GM23338 (cell line): ENCODE data around the gene COG2. TPM values are rescaled to one million over a fixed set of nuclear protein-coding genes. Genes with fewer than 3 reads are reported as not detected.
A peak's percentile ranks its signal among the peaks of the same experiment; 100 is the strongest.

ENCODE experiments used
- ATAC-seq: fragments of 200-7000 bp; cut with Tn5 transposase; 3 replicates; pipeline ENCODE4 v1.9.1; 2020
- DNase-seq: peaks from one replicate; pipeline ENCODE4 v3.0.0-alpha.2; 2015; ENCODE audit warnings: low spot score
- H2AFZ ChIP-seq: fragments of 200-600 bp; sonication (generic); 2 replicates; pipeline ENCODE4 v1.8.0; 2016; ENCODE audit warnings: antibody characterized with exemption, mild to moderate bottlenecking, moderate library complexity
- H3F3A ChIP-seq: fragments of 200-600 bp; sonication (generic); replicated peaks from 2 replicates; pipeline ENCODE4 v1.8.0; 2017; ENCODE audit warnings: antibody characterized with exemption, mixed run types, low read depth
- H3K27ac ChIP-seq: fragments of 200-600 bp; sonication (generic); 2 replicates; pipeline ENCODE4 v1.6.1; 2016; ENCODE audit warnings: low read depth
- H3K27me3 ChIP-seq: fragments of 200-600 bp; sonication (generic); 2 replicates; pipeline ENCODE4 v1.8.0; 2016; ENCODE audit warnings: mild to moderate bottlenecking, mixed run types, moderate library complexity; ENCODE audit not compliant: insufficient read depth
- H3K36me3 ChIP-seq: fragments of 200-600 bp; sonication (generic); 2 replicates; pipeline ENCODE4 v1.8.0; 2016; ENCODE audit warnings: mild to moderate bottlenecking; ENCODE audit not compliant: insufficient read depth
- H3K4me1 ChIP-seq: fragments of 200-600 bp; sonication (generic); 2 replicates; pipeline ENCODE4 v1.8.0; 2016; ENCODE audit warnings: mild to moderate bottlenecking, moderate library complexity; ENCODE audit not compliant: insufficient read depth
- H3K4me2 ChIP-seq: fragments of 200-600 bp; sonication (generic); 2 replicates; pipeline ENCODE4 v1.7.1; 2017; ENCODE audit warnings: mixed run types
- H3K4me3 ChIP-seq: fragments of 200-600 bp; sonication (generic); 2 replicates; pipeline ENCODE4 v1.6.1; 2016; ENCODE audit warnings: mixed run types
- H3K79me2 ChIP-seq: fragments of 200-600 bp; sonication (generic); replicated peaks from 2 replicates; pipeline ENCODE4 v1.8.0; 2017; ENCODE audit warnings: mild to moderate bottlenecking; ENCODE audit not compliant: insufficient read depth
- H3K9me2 ChIP-seq: fragments of 200-600 bp; sonication (generic); 2 replicates; pipeline ENCODE4 v1.8.0; 2017; ENCODE audit not compliant: insufficient read depth
- H4K20me1 ChIP-seq: fragments of 200-600 bp; sonication (generic); replicated peaks from 2 replicates; pipeline ENCODE4 v1.8.0; 2017; ENCODE audit warnings: mild to moderate bottlenecking; ENCODE audit not compliant: insufficient read depth
- H3K27ac Mint-ChIP-seq: 2 replicates; pipeline ENCODE4 v1.8.0; 2020; ENCODE audit warnings: inconsistent platforms, mild to moderate bottlenecking, moderate library complexity, mixed read lengths
- H3K27me3 Mint-ChIP-seq: 3 replicates; pipeline ENCODE4 v1.8.0; 2022; ENCODE audit warnings: low read depth, mild to moderate bottlenecking, moderate library complexity, mixed read lengths, inconsistent platforms; ENCODE audit not compliant: insufficient read depth, poor library complexity
- H3K36me3 Mint-ChIP-seq: 3 replicates; pipeline ENCODE4 v1.8.0; 2021; ENCODE audit warnings: low read depth, mild to moderate bottlenecking, inconsistent platforms, moderate library complexity, mixed read lengths
- H3K4me1 Mint-ChIP-seq: 3 replicates; pipeline ENCODE4 v1.8.0; 2020; ENCODE audit warnings: mild to moderate bottlenecking, inconsistent platforms, mixed read lengths
- H3K4me3 Mint-ChIP-seq: 3 replicates; pipeline ENCODE4 v1.8.0; 2021; ENCODE audit warnings: moderate library complexity, mild to moderate bottlenecking, inconsistent platforms, mixed read lengths
- H3K9me3 Mint-ChIP-seq: 3 replicates; pipeline ENCODE4 v1.8.0; 2020; ENCODE audit warnings: moderate library complexity, mild to moderate bottlenecking, inconsistent platforms, mixed read lengths
- CTCF ChIP-seq, 2 experiments: fragments of 200-600 bp in 1 of 2; sonication (generic) in 1 of 2; conservative IDR thresholded peaks; 2 replicates each; pipeline versions ENCODE4 v1.5.1 to v1.6.1; 2016 to 2017; ENCODE audit warnings: antibody characterized with exemption in 2 of 2, low read depth in 2 of 2, mild to moderate bottlenecking in 2 of 2, moderate library complexity in 1 of 2
- EZH2 ChIP-seq: fragments of 200-600 bp; sonication (generic); IDR thresholded peaks from one replicate; pipeline ENCODE4 v1.8.0; 2017; ENCODE audit warnings: antibody characterized with exemption, mild to moderate bottlenecking, low read depth; ENCODE audit not compliant: unreplicated experiment
- JUNB ChIP-seq: IDR thresholded peaks from one replicate; pipeline ENCODE4 v1.6.1; 2016; ENCODE audit warnings: antibody characterized with exemption; ENCODE audit not compliant: unreplicated experiment
- NANOG ChIP-seq: IDR thresholded peaks from 2 replicates; pipeline ENCODE4 v1.6.1; 2016; ENCODE audit warnings: antibody characterized with exemption, borderline replicate concordance
- POLR2AphosphoS5 ChIP-seq: IDR thresholded peaks from 2 replicates; pipeline ENCODE4 v1.6.1; 2016; ENCODE audit warnings: antibody characterized with exemption, low read depth
- ZNF114 ChIP-seq: fragments of 250-450 bp; sonication (Bioruptor Pico); IDR thresholded peaks from 2 replicates; pipeline ENCODE4 v1.5.0; 2020; ENCODE audit warnings: mild to moderate bottlenecking, moderate library complexity
- ZNF331 ChIP-seq: fragments of 250-450 bp; sonication (Bioruptor Pico); IDR thresholded peaks from 2 replicates; pipeline ENCODE4 v1.5.0; 2020; ENCODE audit warnings: low read depth, mild to moderate bottlenecking, moderate library complexity
- ZNF462 ChIP-seq: fragments of 250-450 bp; sonication (Bioruptor Pico); IDR thresholded peaks from 2 replicates; pipeline ENCODE4 v1.5.0; 2020; ENCODE audit warnings: mild to moderate bottlenecking, moderate library complexity
- polyA plus RNA-seq: library from polyadenylated mRNA; unstranded; fragments of >200 nt; fragmentation: Nextera tagmentation; extraction: Ambion mirVana; gene quantifications from 2 replicates; pipeline ENCODE4 v1.2.1, GENCODE V29; 2016
- total RNA-seq: library from RNA; depleted of rRNA; stranded (reverse); fragments of >200 nt; shearing (Covaris generic); gene quantifications from 2 replicates; pipeline ENCODE4 v1.2.3, GENCODE V29; 2014
- TF ChIP-seq, protein P1 (sequence below): IDR thresholded peaks from one replicate; pipeline ENCODE4 v1.6.1; 2018; ENCODE audit warnings: antibody characterized with exemption; ENCODE audit not compliant: unreplicated experiment
- TF ChIP-seq, protein P2 (sequence below): IDR thresholded peaks from 2 replicates; pipeline ENCODE4 v1.6.1; 2016; ENCODE audit warnings: antibody characterized with exemption

The COG2 gene
- total and polyA plus RNA-seq, 2 experiments from 2014 or later: 35.8 to 38.5 TPM

GRCh38 chr1:230713547-230713914, 71.2 kb downstream of the COG2 start:
- H3K9me3 Mint-ChIP-seq: no peaks in the 10 kb centered on the region; the same call in 2 of the 3 replicates
- H3K4me3 Mint-ChIP-seq: no peak overlapping the region
- DNase-seq (no peak), ATAC-seq (no peak)
- no peaks in the 10 kb centered on the region for H3K36me3 Mint-ChIP-seq
- peaks cover 14% of the 10 kb centered on the region for H3K4me1 Mint-ChIP-seq
- H3K27ac Mint-ChIP-seq: no peak overlapping the region
- H3K27me3 Mint-ChIP-seq: peaks cover 8% of the 10 kb centered on the region
- H3K9me2 ChIP-seq: no peaks in the 10 kb centered on the region
- no peak overlapping the region for H3K4me3 ChIP-seq
- peak overlapping the region; percentile 83; the same call in 1 of the 2 replicates for H2AFZ ChIP-seq
- no peak overlapping the region for H3K4me2 ChIP-seq
- TF ChIP-seq ZNF114 (CRISPR knock-in tag) (no peak), NANOG (no peak), POLR2AphosphoS5 (no peak), CTCF (conservative IDR thresholded peaks at IDR 0.05; ENCODE audit: low read depth in 2 of 2) (no peak), JUNB (no peak), EZH2 (no peak), ZNF462 (CRISPR knock-in tag) (no peak), ZNF331 (no peak)
- TF ChIP-seq, protein P1, sequence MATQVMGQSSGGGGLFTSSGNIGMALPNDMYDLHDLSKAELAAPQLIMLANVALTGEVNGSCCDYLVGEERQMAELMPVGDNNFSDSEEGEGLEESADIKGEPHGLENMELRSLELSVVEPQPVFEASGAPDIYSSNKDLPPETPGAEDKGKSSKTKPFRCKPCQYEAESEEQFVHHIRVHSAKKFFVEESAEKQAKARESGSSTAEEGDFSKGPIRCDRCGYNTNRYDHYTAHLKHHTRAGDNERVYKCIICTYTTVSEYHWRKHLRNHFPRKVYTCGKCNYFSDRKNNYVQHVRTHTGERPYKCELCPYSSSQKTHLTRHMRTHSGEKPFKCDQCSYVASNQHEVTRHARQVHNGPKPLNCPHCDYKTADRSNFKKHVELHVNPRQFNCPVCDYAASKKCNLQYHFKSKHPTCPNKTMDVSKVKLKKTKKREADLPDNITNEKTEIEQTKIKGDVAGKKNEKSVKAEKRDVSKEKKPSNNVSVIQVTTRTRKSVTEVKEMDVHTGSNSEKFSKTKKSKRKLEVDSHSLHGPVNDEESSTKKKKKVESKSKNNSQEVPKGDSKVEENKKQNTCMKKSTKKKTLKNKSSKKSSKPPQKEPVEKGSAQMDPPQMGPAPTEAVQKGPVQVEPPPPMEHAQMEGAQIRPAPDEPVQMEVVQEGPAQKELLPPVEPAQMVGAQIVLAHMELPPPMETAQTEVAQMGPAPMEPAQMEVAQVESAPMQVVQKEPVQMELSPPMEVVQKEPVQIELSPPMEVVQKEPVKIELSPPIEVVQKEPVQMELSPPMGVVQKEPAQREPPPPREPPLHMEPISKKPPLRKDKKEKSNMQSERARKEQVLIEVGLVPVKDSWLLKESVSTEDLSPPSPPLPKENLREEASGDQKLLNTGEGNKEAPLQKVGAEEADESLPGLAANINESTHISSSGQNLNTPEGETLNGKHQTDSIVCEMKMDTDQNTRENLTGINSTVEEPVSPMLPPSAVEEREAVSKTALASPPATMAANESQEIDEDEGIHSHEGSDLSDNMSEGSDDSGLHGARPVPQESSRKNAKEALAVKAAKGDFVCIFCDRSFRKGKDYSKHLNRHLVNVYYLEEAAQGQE: no peak
- TF ChIP-seq, protein P2, sequence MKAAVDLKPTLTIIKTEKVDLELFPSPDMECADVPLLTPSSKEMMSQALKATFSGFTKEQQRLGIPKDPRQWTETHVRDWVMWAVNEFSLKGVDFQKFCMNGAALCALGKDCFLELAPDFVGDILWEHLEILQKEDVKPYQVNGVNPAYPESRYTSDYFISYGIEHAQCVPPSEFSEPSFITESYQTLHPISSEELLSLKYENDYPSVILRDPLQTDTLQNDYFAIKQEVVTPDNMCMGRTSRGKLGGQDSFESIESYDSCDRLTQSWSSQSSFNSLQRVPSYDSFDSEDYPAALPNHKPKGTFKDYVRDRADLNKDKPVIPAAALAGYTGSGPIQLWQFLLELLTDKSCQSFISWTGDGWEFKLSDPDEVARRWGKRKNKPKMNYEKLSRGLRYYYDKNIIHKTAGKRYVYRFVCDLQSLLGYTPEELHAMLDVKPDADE: no peak
- no peaks in the 10 kb centered on the region for H3K36me3 ChIP-seq
- H3K79me2 ChIP-seq: no peaks in the 10 kb centered on the region
- H3K27me3 ChIP-seq: no peaks in the 10 kb centered on the region
- no peaks in the 10 kb centered on the region for H3F3A ChIP-seq
- H4K20me1 ChIP-seq: no peaks in the 10 kb centered on the region
- no peaks in the 10 kb centered on the region for H3K4me1 ChIP-seq
- no peak overlapping the region for H3K27ac ChIP-seq
